HG03354 (cell line): ENCODE results near the gene BCAS1.
A peak's percentile ranks its signal among the peaks of the same experiment; 100 is the strongest.
"Not testable (repeated sequence)": the region's sequence is repeated elsewhere in the genome, so short reads cannot be mapped to it uniquely, and the experiment has no call there.

Experiments used
- ATAC-seq: cut with Tn5 transposase; IDR thresholded peaks from one replicate; pipeline ENCODE4 v1.9.1; 2021; ENCODE audit warnings: mild to moderate bottlenecking; ENCODE audit not compliant: unreplicated experiment, poor library complexity, severe bottlenecking

The BCAS1 gene

DNA sequence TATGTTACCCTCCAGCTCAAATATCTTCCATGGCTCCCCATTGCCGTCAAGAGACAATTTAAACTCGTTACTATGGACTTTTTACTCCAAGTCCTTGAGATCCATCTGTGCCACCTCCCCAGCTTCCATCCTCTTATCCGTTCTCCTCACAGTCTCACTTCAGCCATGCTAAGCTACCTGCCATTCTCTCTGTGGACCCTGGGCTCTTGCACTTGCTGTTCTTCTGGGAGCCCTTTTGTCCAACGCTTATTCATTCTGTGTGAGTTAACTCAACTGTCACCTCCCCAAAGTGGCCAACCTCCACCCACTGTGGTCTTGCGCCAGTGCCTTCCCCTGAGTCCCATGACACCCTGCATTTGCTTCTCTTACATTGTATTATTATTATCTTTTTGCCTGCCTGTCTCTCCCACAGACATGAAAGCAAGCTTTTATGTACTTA, 132.4 kb downstream of the BCAS1 start:
- ATAC-seq, result no peak

DNA sequence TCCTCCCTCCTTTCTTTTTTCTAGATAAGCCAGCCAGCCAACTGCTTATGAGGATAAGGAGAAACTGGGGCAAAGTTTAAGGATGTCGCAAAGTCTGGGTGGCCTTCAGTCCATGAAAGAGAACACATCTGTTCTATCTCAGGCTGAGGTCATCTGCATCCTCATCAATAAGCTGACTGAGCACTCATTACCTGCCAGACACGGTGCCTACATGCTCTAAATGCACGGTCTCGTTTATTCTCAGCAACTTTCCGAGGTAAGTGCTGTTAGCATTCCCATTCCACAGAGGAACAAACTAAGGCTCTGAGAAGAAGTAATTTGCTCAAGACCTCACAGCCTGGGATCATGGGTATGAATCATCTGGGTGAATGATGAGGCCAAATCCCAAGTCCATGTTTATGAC, 133.1 kb downstream of the BCAS1 start:
- ATAC-seq, result no peak

DNA sequence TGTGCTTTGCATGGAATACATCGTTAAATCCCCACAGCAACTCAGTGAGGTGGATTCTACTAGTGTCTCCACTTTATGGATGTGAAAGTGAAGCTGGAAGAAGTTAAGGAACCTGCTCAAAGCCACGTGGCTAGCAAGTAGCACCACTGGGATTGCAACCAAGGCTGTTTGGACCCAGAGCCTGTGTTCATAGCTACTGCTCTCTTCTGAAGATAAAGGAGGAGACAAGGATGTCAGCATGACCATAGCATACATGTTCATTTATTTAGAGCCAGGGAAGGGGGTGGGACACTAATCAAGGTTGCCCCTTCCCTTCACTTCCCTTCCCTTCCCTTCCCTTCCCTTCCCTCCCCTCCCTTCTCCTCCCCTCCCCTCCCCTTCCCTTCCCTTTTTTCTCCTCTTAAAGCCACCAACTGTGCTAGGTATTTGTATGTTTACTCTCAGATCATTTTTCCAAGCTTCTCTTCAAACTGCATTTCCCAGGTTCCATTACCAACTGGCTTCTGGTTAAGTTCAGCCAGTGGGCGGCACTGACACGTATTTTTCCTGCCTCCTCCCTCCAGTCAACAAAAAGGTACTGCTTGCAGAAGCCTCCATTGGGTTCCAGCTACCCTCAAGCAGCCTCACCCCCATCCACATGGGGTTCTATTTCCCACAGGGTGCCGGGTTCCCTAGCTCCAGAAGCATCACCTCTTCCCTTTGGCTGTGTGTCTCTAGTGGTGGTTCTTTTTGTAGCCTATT, 134.9 kb downstream of the BCAS1 start:
- no peak for ATAC-seq

DNA sequence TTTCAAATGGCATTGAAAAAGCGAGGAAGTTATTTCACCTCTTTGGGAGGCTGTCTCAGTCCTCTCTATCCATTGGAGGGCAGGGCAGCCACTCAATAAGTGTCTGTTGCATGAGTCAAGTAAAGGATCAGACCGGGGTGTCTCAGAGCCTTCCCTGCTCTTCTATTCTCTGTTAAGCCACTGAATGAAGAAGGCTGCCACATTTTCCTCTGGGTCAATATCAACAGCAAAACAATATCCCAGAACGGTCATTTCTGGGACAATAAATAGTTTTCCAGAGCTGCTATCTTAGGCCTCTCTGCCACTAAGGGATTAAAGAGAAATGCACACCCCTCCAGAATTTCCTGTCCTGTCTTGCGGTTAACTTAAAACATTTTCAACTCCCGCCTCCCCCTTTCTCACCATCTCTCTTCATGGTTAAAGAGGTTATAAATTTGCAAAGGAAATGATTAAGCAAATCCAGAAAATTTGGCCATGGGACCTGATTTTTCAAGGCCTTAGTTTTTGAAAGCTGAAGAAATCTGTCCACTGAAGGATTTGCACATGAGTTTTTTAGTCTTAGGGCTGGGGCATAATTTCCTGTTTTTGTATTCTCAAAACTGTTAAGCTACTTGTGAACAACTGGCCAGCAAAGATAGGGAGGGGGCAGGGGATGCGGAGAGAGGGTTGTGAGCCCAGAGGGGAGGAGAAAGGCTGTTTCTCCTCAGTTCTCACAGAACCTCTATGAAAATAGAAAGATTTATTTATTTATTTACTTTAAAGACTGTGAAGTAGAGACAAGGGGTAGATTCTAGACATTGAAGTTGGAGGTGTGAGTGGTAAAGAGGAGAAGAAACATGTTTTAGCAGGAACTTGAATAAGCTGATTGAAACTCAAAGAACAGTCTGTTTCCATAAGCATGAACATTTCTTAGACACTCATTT, 135.7 kb downstream of the BCAS1 start:
- ATAC-seq, result peak; percentile 57

DNA sequence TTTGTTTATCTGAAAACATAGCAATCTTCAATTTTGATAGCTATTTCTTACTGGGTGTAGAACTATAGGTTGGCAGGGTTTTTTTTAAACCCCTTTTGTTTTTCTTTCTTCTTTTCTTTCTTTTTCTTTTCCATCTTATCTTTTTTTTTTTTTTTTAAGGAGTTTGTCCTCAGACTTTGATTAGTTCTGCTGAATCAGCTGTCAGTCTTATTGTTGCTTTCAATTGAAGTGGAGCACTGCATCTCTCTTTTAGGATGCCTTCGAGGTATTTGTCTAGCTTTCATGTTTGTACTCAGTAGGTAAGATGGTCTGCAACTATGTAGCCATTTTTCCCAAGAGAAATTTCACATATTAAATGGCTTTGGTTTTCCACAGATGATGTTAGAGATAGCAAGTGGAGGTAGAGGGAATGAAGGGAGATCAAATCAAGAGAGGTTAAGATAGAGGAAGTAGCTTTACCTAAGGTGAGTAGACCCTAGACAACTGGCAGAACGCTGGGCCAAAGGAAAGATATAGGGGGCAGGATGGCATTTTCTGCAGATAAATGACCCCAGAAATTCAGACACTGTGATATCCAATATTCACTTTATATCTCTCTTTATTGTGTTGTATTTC, 137.1 kb downstream of the BCAS1 start:
- ATAC-seq, result no peak

DNA sequence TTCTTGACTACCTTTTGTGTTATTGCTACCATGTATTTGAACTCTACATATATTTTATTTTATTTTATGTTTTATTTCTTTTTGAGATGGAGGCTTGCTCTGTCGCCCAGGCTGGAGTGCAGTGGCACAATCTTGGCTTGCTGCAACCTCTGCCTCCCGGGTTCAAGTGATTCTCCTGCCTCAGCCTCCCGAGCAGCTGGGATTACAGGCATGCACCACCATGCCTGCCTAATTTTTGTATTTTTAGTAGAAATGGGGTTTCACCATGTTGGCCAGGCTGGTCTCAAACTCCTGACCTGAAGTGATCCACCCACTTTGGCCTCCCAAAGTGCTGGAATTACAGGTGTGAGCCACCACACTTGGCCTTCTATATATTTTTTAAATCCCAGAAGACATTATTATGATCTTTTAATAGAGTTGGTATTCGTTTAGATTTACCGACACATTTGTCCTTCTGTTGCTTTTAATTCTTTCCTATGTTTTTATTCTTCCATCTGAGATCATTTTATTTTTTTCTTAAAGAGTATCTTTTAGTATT, 137.7 kb downstream of the BCAS1 start:
- ATAC-seq, result not testable (repeated sequence)

DNA sequence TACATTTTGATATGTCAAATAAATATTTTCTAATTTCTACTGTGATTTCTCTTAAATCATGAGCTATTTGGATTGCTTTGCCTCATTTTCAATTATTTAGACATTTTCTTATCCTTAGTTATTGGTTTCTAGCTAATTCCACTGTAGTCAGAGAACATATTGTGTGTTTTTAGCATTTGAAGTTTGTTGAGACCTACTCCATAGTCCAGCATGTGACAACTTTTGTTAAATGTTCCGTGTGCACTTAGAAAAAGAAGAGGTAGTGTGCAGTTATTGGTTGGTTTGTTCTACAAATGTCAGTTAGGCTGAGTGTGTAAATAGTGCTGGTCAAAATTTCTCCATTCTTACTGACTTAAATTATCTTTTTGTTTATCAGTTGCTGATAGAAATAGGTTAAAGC, 138.8 kb downstream of the BCAS1 start:
- no peak for ATAC-seq

DNA sequence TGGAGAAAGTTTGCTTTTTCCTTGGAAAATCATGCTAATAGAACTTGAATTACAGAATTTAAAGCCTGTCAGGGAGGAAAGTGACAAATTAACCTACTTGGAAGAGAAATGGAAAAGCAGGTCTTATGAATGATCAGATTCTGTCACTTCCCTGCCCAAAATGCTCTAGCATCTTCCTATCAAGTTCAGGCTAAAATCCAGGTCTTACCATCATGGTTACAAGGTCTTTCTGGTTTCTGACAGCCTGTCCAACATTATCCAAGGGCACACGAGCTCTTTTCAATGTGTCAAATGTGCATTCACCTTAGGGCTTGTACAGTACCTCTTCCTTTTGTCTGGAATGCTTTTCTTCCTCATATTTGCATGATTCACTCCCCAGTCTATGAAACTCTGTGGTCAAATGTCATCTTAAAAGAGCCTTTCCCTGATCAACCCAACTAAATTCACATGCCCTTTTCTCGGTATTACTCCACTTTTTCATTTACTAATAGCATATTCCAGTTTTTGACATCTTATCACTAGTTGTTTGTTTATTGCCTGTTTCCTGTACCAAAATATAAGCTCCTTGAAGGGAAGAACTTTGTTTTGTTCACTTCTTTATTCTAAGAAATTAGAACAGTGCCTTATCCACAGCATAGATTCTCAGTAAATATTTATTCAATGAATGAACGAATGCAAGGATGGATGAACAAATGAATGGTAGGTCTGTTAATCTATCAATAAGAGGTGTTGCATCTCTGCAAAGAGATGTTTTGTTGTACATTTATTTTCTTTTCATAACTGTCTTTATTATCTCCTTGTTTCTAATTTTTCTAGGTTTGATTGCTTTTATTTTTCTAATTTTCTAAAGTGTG, 139.5 kb downstream of the BCAS1 start:
- ATAC-seq, result no peak

DNA sequence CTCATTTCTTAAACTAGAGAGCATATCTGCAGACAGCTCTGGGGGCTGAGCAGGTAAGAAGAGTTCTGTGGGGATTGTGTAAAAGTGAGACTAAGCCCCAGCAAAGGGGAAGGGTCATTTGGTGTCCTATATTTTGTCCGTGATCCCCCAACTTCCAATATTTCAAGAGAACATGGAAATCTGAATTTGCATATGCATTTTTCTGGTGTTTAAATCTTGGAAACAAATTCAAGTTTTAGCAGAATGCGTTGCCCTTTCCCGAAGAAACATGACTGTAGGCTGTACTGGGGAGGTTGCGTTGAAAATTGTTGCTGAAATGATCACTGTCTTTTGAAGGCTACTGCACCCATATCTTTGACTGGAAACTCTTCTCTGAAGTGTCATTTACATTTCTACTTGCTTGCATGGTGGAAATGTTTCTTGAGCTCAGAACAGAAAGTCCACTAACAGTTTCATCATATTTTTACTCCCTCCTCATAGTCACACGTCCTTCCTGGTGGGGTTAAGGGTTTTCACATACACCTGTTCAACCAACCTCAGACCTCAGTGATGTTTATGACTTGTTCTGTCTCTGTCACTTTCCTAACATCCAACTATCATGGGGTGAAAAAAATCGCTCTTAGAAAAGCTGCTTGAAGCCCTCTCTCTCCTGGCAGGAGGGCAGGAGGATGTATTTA, 140.3 kb downstream of the BCAS1 start:
- peak; percentile 63 for ATAC-seq

DNA sequence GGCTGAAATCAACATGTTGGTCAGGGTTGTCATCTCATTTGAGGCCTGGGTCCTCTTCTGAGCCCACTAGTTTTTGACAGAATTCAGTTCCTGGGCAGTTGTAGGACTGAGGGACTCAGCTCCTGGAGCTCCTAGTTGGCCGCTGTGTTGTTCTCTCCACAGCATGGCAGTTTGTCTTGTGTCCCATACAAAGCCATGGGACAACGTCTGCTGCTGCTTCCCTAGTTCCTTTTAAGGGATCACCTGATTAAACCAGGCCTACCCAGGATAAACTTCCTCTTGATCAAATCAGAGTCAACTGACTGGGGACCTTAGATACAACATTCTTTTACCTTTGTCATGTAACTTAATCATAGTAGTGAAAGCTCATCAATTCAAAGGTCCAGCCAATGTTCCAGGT, 141.0 kb downstream of the BCAS1 start:
- ATAC-seq, result no peak

DNA sequence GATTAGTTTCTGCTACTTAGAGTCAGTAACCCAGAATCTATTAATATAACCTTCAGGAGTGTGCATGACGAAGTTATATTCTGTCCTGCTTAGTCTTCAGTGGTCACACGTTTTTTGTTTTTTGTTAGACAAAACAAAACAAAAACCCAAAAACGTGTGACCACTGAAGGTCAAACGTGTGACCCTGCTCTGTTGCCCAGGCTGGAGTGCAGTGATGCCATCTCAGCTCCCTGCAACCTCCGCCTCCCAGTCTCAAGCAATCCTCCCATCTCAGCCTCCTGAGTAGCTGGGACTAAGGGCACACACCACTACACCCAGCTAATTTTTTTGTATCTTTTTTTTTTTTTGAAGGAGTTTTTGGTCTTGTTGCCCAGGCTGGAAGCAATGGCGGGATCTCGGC, 142.4 kb downstream of the BCAS1 start:
- ATAC-seq, result no peak

DNA sequence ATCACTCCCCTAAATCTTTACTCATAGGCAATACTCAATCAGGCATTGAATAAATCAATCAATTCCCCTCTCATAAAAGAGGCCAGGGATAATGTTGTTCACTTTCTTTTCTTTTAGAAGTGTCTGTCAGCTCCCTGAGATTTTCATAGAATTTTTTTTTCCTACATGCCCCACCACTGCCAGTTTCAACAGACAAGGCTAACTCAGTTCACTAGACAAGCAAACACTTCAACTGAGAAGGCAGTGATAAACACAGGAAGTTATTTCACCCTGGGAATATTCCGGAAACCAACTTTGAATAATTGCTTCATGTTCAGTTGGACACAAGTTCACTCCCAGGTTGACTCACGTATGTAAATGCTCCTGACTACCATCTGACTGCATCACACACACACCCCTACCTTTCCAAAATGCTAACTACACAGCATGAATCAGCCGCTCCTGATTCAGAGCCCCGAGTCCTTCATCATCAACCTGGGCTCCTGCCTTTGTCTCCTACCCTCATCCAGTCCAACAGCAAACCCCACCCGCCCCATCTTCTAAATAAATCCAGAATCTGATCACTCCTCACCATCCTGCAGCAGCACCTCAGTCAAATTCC, 143.9 kb downstream of the BCAS1 start:
- ATAC-seq, result peak; percentile 76

DNA sequence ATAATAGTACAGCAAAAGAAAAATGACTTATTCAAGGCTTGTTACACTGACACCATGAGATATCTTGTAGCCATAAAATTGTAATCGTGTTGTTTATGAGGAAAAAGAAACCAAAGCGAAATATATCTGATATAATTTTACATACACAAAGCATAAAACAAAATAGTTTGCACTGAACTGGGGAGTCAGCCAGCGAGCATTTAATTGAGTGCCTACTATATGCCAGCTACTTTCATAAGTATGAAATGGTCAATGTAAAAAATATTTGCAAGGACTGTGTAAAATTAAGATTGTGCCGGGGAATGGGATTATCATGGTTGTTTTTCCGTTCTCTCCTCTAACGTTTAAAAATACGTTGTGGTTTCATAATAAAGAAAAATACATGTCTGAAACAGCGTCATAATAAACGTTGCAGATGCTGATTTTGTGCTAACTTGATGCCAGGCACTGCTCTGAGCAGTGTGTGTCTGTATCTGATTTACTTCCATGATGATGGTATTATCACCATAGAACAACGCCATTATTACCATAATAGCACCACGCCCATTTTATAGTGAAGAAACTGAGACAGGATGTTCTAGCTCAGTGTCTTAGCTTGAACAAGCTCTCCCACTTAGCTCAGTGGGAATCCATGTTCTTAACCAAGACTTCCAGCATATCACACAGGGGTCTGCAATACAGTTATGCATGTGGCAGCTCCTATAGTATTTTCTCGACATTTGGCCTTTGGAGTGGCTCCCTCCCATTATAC, 144.6 kb downstream of the BCAS1 start:
- peak; percentile 1 for ATAC-seq

DNA sequence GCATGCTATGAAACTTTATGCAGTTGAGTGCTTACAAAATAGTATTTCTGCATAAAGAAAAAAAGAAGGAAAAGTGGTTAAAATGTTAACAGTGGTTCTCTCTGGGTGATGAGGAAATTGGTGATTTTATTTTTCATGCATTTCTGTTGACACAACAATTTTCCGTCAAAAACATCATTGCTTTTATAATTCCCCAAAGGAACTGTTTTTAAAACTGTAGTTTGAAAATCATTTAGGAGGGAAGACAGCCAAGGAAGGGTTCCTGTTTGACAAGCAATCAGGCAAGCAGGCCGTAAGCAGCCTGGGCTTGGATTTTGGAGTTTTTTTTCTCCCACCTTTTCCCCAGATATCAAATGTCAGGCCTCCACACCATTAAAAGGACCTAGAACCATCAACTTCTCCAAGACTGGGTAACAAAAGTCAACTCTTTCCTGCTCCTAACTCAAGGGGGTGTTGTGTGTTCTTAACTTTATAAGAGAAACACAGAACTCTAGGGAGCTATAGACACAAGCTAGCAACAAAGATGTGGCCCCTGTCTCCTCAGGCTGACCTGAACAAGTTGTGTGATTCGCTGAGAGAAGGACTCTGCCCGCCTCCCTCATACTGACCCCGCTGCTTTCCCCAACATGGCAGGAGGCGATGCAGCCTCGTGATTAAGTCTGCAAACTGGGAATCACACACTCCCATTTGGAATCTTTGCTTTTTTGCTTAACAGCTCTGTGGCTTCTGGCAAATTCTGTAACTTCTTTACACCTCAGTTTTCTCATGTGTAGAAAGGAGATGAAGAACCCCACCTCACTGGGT, 146.6 kb downstream of the BCAS1 start:
- ATAC-seq, result no peak

DNA sequence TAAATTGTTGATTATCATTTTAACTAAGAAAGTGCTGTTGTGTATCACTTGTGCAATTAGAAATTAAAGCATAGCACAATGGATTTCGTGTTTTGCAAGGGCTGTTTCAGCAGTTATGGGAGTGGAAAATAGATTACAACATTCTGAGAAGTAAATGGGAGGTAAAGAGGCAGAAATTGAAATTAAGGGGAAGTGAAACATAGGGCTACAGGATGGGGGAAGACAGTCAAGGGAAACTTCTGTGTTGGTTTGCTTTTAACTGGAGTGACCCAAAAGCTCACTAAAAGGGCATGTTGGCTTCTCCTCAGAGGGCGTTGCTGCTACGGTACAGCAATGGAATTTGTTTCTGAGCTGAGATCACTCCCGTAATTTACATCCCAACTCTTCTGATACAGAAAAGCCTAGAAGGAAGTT, 147.5 kb downstream of the BCAS1 start:
- ATAC-seq, result peak; percentile 58

DNA sequence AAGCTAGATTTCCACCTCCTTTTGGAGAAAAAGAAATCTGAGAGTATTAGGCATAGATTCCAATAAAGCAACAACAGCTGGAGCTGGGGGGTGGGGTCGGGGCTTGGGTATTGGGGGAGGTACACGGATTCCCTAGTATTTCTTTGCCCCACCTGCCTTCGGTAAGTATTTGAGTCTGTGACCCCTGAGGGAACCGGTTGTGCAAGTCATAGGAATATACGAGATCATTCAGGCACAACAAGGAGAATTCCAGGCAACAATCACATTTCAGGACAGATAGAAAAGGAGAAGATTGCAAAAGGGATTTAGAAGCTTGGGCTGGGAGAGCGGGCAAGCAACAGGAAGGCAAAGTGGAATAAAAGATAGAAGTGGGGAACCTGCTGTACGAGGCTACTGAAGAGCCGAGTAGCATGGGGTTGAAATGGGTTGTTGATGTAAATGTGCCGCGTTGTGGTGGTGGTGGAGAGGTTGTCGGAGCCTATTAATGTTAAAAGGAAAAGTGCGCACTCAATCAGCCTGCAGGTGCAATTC, 148.9 kb downstream of the BCAS1 start:
- no peak for ATAC-seq
